GM23248 (cell line): ENCODE results near the gene OR5K3.

Experiments used
- EZH2 ChIP-seq: fragments of 200-600 bp; sonication (generic); IDR thresholded peaks from 2 replicates; pipeline ENCODE4 v1.6.1; 2018; ENCODE audit warnings: antibody characterized with exemption, mild to moderate bottlenecking; ENCODE audit not compliant: insufficient read depth, poor library complexity, severe bottlenecking
- EZH2phosphoT487 ChIP-seq: fragments of 200-600 bp; sonication (generic); IDR thresholded peaks from 2 replicates; pipeline ENCODE4 v1.6.1; 2018; ENCODE audit warnings: antibody characterized with exemption, moderate library complexity, mild to moderate bottlenecking, low read depth; ENCODE audit not compliant: insufficient read depth

GRCh38 chr3:98353554-98353953 is 36.9 kb upstream of the OR5K3 start, which contains the start of gene OR5K4:
- TF ChIP-seq EZH2 (no peak), EZH2phosphoT487 (no peak)
